ENCODE results near the gene PARS2. TPM values are rescaled to one million over a fixed set of nuclear protein-coding genes. Genes with fewer than 3 reads are reported as not detected.

The PARS2 gene
- total and polyA plus RNA-seq, 12 donors = 0.80 to 5.6 (median 4.1) TPM

DNA sequence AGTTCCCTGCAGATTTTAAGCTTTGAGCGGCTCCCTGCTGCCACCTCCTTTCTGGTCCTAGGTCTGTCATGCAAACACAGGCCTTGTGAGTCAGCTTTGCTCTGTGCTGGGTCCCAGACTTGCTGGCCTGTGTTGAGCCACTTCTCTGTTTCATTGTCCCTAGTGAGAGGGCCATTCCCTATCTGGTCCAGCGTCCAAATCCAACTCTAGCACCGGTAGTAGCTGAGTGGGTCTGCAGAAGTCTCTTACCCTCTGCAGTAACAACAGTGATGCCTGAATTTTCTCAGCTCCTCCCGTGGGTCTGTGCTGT, 31.0 kb upstream of the PARS2 start:
- intact Hi-C loops (cut with DNase I) = loop anchor here in 1 of 10 donors (10.0 kb wide), 1 partner anchor 281 kb away; no protein-coding TSS in a partner anchor
- Histone ChIP-seq H3K4me3 (no peak overlapping the region), H3K27ac (no peak overlapping the region), H3K27me3 (peaks cover 3 to 35% (median 30%) of the 10 kb centered on the region in 7 donors), H3K36me3 (no peaks in the 10 kb centered on the region), H3K9me3 (peaks cover 0 to 12% (median 5%) of the 10 kb centered on the region in 11 donors), H3K4me1 (peaks cover 0 to 13% (median 0%) of the 10 kb centered on the region in 9 donors)
- TF ChIP-seq, protein P1, sequence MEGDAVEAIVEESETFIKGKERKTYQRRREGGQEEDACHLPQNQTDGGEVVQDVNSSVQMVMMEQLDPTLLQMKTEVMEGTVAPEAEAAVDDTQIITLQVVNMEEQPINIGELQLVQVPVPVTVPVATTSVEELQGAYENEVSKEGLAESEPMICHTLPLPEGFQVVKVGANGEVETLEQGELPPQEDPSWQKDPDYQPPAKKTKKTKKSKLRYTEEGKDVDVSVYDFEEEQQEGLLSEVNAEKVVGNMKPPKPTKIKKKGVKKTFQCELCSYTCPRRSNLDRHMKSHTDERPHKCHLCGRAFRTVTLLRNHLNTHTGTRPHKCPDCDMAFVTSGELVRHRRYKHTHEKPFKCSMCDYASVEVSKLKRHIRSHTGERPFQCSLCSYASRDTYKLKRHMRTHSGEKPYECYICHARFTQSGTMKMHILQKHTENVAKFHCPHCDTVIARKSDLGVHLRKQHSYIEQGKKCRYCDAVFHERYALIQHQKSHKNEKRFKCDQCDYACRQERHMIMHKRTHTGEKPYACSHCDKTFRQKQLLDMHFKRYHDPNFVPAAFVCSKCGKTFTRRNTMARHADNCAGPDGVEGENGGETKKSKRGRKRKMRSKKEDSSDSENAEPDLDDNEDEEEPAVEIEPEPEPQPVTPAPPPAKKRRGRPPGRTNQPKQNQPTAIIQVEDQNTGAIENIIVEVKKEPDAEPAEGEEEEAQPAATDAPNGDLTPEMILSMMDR (IDR thresholded peaks at IDR 0.05) = no peak
- 58 to 70% methylated on average over 4 of the region's 4 CpGs for WGBS, 2 donors
- ATAC-seq (no peak), DNase-seq (no peak)

DNA sequence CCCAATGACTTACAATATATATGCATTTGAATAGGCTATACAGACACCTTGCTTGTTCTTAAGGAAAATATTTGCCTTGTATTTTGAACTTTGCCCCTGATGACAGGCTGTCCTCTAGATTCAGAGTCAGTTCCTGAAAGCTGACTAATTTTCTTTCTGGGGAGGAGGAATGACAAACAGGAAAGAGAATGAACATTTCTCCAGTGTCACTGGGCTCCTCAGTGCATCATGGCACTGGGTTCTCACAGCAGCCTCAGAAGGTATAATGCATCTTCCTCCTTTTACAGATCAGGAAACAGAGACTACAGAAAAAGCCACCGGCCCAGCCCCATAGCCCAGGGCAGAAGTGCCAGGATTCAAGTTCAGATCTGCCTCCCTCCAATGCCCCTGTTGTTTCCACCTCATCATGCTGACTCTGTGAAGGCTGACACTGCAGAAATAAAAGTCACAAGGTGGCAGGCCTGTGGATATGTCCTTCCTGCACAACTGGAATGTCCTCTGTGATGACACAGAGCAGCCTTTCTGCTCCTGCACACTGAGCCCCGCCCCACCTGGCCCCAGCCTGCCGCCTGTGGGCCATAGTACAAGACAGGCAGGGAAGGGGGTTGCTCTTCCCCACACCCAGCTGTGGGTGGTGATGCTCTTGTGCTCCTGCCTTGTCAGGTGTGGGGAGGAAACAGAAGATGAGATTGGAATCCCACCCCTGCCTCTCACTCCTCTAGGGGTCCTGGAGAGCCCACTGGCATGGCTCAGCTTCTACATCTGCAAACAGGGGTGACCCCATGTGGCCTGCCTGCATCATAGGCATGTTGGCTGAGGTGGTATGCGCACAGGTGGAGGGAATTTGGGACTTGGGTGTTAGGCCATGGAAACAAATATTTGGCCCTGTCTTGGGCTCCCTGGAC, 30.4 kb upstream of the PARS2 start:
- WGBS, 2 donors = 74 to 77% methylated on average over 4 of the region's 4 CpGs
- no peaks in the 10 kb centered on the region for H3K36me3 ChIP-seq

DNA sequence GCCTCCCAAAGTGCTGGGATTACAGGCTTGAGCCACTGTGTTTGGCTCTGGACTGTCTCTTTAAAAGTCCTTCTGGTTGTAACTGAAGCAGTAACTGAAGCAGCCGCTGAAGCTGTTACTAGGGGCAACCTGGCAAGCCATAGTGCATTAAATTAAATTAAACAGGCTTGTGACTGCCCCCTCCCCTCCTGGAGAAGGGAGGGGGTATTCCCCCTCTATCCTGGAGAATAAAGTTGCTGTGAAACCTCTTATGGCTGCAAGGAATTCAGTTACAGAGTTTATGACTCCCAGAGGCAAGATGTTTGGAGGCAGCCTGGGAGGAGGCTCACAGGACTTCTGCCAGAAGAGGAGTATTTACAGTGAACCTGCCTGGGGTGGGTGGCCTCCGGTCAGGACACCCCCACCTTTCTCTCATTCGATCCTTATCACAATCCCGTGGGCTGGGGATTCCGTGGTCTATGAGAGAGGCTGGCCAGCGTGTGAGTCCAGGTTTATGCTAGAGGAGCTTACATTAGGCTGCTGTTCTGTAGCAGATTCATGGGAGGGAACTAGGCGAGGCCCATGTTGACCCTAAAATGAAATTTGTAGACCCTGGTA, 28.5 kb upstream of the PARS2 start:
- Histone ChIP-seq H3K27me3 (peaks cover 0 to 27% (median 12%) of the 10 kb centered on the region in 7 donors), H3K27ac (no peak overlapping the region), H3K9me3 (peaks cover 0 to 12% (median 5%) of the 10 kb centered on the region in 11 donors), H3K4me1 (no peaks in the 10 kb centered on the region), H3K36me3 (no peaks in the 10 kb centered on the region), H3K4me3 (no peak overlapping the region)
- DNase-seq (no peak), ATAC-seq (no peak)
- 59 to 66% methylated on average over 7 of the region's 7 CpGs for whole genome bisulfite sequencing, 2 donors
- intact Hi-C loops (cut with DNase I) = loop anchor here in 1 of 10 donors (10.0 kb wide), 1 partner anchor 278 kb away; no protein-coding TSS in a partner anchor
- TF ChIP-seq, protein P1 (IDR thresholded peaks at IDR 0.05) = no peak

More for the DNA sequence above, 30.4 kb upstream of the PARS2 start:
- ATAC-seq = peak in 4 of 8 donors; percentile 27 to 39 (median 32)
- Histone ChIP-seq H3K9me3 (peaks cover 0 to 12% (median 5%) of the 10 kb centered on the region in 11 donors), H3K27ac (no peak overlapping the region), H3K27me3 (peaks cover under 1 to 31% (median 24%) of the 10 kb centered on the region in 7 donors), H3K4me1 (peaks cover 0 to 8% (median 0%) of the 10 kb centered on the region in 9 donors), H3K4me3 (no peak overlapping the region)
- DNase-seq = no peak
- TF ChIP-seq, protein P1 (IDR thresholded peaks at IDR 0.05) = no peak
- intact Hi-C loops (cut with DNase I) = loop anchor here in 1 of 10 donors (10.0 kb wide), 1 partner anchor 280 kb away; no protein-coding TSS in a partner anchor

DNA sequence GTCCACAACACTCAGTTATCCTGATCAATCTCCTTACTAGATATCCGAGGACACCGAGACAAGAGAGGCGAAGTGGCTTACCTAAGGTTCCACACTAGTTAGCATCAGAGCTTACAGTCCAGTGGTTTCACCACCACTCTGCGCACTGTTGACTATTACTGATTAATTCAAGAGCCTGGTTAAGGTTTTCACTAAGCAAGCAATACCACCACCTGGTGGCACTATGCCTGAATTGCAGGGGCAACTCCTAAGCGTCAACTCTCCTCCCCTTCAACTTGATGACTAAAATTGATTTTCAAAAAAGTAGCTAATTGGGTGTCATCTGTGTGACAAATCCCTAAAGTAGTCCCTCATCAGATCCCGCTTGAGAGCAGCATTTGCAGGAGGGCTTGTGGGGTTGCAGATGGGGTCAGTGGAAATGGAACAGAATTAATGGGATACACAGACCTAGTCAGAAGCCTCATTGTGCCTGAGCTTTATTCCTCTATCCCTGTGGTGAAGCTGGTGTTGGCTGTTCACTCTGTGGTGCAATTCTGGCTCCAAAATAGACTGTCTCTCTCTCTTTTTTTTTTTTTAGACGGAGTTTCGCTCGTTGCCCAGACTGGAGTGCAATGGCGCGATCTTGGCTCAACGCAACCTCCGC, 27.7 kb upstream of the PARS2 start:
- TF ChIP-seq, protein P1 (IDR thresholded peaks at IDR 0.05) = peak in 5 of 9 donors; percentile 18 to 53 (median 29)
- Histone ChIP-seq H3K9me3 (peaks cover 0 to 12% (median 5%) of the 10 kb centered on the region in 11 donors), H3K27ac (no peak overlapping the region), H3K4me1 (no peaks in the 10 kb centered on the region), H3K27me3 (peaks cover 0 to 34% (median 16%) of the 10 kb centered on the region in 7 donors), H3K36me3 (no peaks in the 10 kb centered on the region), H3K4me3 (no peak overlapping the region)
- WGBS, 2 donors = 75 to 78% methylated on average over 13 of the region's 13 CpGs
- intact Hi-C loops (cut with DNase I) = loop anchor here in 1 of 10 donors (10.0 kb wide), 1 partner anchor 277 kb away; no protein-coding TSS in a partner anchor
- ATAC-seq (no peak), DNase-seq (no peak)

Measured in heart right ventricle (tissue), 16 donors.